ENCODE data around the gene EFCAB12. TPM values are rescaled to one million over a fixed set of nuclear protein-coding genes. Genes with fewer than 3 reads are reported as not detected.
"Not testable (repeated sequence)": the region's sequence is repeated elsewhere in the genome, so short reads cannot be mapped to it uniquely, and the experiment has no call there.

EFCAB12 gene
- total RNA-seq, 1 donor from 2014 or later, result not detected

- not testable (repeated sequence) for DNase-seq
These were observed 36.1 kb downstream of the EFCAB12 start for GRCh38 chr3:129392106-129392887.

- not testable (repeated sequence) for DNase-seq
These were observed 36.9 kb downstream of the EFCAB12 start for GRCh38 chr3:129391583-129391982.

GRCh38 chr3:129389572-129389937 lies 38.9 kb downstream of the EFCAB12 start:
- no peak for DNase-seq

GRCh38 chr3:129388791-129389571 lies 39.5 kb downstream of the EFCAB12 start:
- DNase-seq, result not testable (repeated sequence)

- DNase-seq, result no peak
These were observed 40.9 kb downstream of the EFCAB12 start for GRCh38 chr3:129387487-129387886.

- DNase-seq, result no peak
These were observed 41.5 kb downstream of the EFCAB12 start for GRCh38 chr3:129386984-129387383.

- DNase-seq, result not testable (repeated sequence)
These were observed 42.9 kb downstream of the EFCAB12 start for GRCh38 chr3:129385507-129385906.

GRCh38 chr3:129384594-129385323 lies 43.7 kb downstream of the EFCAB12 start:
- no peak for DNase-seq

- not testable (repeated sequence) for DNase-seq
These were observed 44.3 kb downstream of the EFCAB12 start for GRCh38 chr3:129384103-129384502.

- DNase-seq, result peak; percentile 80
These were observed 45.1 kb downstream of the EFCAB12 start for GRCh38 chr3:129383292-129383860.

GRCh38 chr3:129382366-129382765 lies 46.1 kb downstream of the EFCAB12 start:
- DNase-seq, result no peak

- DNase-seq, result no peak
These were observed 48.7 kb downstream of the EFCAB12 start for GRCh38 chr3:129379582-129380358.

GRCh38 chr3:129378949-129379348 lies 49.5 kb downstream of the EFCAB12 start:
- DNase-seq, result no peak

- no peak for DNase-seq
These were observed 50.8 kb downstream of the EFCAB12 start for GRCh38 chr3:129377615-129378014.

- DNase-seq, result no peak
These were observed 53.3 kb downstream of the EFCAB12 start for GRCh38 chr3:129375099-129375498.

GRCh38 chr3:129371041-129371826 lies 57.2 kb downstream of the EFCAB12 start:
- no peak for DNase-seq

- DNase-seq, result no peak
These were observed 58.0 kb downstream of the EFCAB12 start for GRCh38 chr3:129370248-129370964.

GRCh38 chr3:129369711-129370110 lies 58.7 kb downstream of the EFCAB12 start:
- no peak for DNase-seq

- no peak for DNase-seq
These were observed 60.6 kb downstream of the EFCAB12 start for GRCh38 chr3:129367821-129368220.

GRCh38 chr3:129366312-129366831 lies 62.1 kb downstream of the EFCAB12 start:
- no peak for DNase-seq
